ENCODE results near the gene ABTB2.

The ABTB2 gene

GRCh38 chr11:34288492-34288891 lies 69.3 kb downstream of the ABTB2 start:
- no peak for DNase-seq (ENCODE audit: extremely low spot score)
- TF ChIP-seq CTBP1 (IDR thresholded peaks at IDR 0.05; ENCODE audit: borderline replicate concordance): no peak
- TF ChIP-seq LEF1 (IDR thresholded peaks at IDR 0.05; ENCODE audit: borderline replicate concordance): no peak
- TF ChIP-seq SUZ12 (IDR thresholded peaks at IDR 0.05): no peak
- no peak for TF ChIP-seq ZNF384 (IDR thresholded peaks at IDR 0.05)
- no peak for TF ChIP-seq ELF4 (IDR thresholded peaks at IDR 0.05)
- TF ChIP-seq TARDBP (IDR thresholded peaks at IDR 0.05): no peak
- no peak for TF ChIP-seq ARNT (IDR thresholded peaks at IDR 0.05)
- TF ChIP-seq HDGF (IDR thresholded peaks at IDR 0.05; ENCODE audit: borderline replicate concordance): no peak
- TF ChIP-seq FOXA1 (IDR thresholded peaks at IDR 0.05): no peak
- TF ChIP-seq FOXM1 (IDR thresholded peaks at IDR 0.05; ENCODE audit: borderline replicate concordance): no peak
- no peak for TF ChIP-seq BHLHE40 (IDR thresholded peaks at IDR 0.05; ENCODE audit: borderline replicate concordance)
- no peak for TF ChIP-seq FOXK2 (IDR thresholded peaks at IDR 0.05)
- no peak for TF ChIP-seq NFRKB (IDR thresholded peaks at IDR 0.05)
- ChIA-PET POLR2A (interaction anchor here (1.3 kb wide), 1 partner anchor 13 kb away, joined by 4 read pairs; no protein-coding TSS in a partner anchor), CTCF (no interaction called here)

GRCh38 chr11:34284811-34285481 lies 72.9 kb downstream of the ABTB2 start:
- ChIA-PET CTCF (no interaction called here), POLR2A (no interaction called here)
- TF ChIP-seq ZNF384 (IDR thresholded peaks at IDR 0.05) (no peak), PKNOX1 (IDR thresholded peaks at IDR 0.05) (no peak), CTBP1 (IDR thresholded peaks at IDR 0.05; ENCODE audit: borderline replicate concordance) (no peak), TARDBP (IDR thresholded peaks at IDR 0.05) (no peak), ELF4 (IDR thresholded peaks at IDR 0.05) (no peak)
- DNase-seq (ENCODE audit: extremely low spot score): no peak

GRCh38 chr11:34284156-34284555 lies 73.7 kb downstream of the ABTB2 start:
- ChIA-PET POLR2A (interaction anchor here (1.3 kb wide), 1 partner anchor 21 kb away, joined by 3 read pairs; no protein-coding TSS in a partner anchor), CTCF (no interaction called here)
- TF ChIP-seq L3MBTL2 (conservative IDR thresholded peaks at IDR 0.05): no peak
- no peak for TF ChIP-seq FOXK2 (IDR thresholded peaks at IDR 0.05)
- no peak for TF ChIP-seq LEF1 (IDR thresholded peaks at IDR 0.05; ENCODE audit: borderline replicate concordance)
- TF ChIP-seq HDGF (IDR thresholded peaks at IDR 0.05; ENCODE audit: borderline replicate concordance): no peak
- no peak for TF ChIP-seq TARDBP (IDR thresholded peaks at IDR 0.05)
- no peak for TF ChIP-seq ZNF384 (IDR thresholded peaks at IDR 0.05)
- no peak for TF ChIP-seq NFRKB (IDR thresholded peaks at IDR 0.05)
- TF ChIP-seq FOXA1 (IDR thresholded peaks at IDR 0.05): no peak
- no peak for TF ChIP-seq CTBP1 (IDR thresholded peaks at IDR 0.05; ENCODE audit: borderline replicate concordance)
- TF ChIP-seq BHLHE40 (IDR thresholded peaks at IDR 0.05; ENCODE audit: borderline replicate concordance): no peak
- no peak for TF ChIP-seq ELF4 (IDR thresholded peaks at IDR 0.05)
- TF ChIP-seq SP1 (IDR thresholded peaks at IDR 0.05): no peak
- DNase-seq (ENCODE audit: extremely low spot score): no peak

GRCh38 chr11:34280945-34281872 lies 76.6 kb downstream of the ABTB2 start:
- ChIA-PET POLR2A (interaction anchor here (1.0 kb wide), 1 partner anchor 51 kb away, joined by 3 read pairs; no protein-coding TSS in a partner anchor), CTCF (no interaction called here)
- DNase-seq (ENCODE audit: extremely low spot score): no peak
- TF ChIP-seq ELF4 (IDR thresholded peaks at IDR 0.05) (no peak), PKNOX1 (IDR thresholded peaks at IDR 0.05) (no peak), L3MBTL2 (conservative IDR thresholded peaks at IDR 0.05) (no peak), SP1 (IDR thresholded peaks at IDR 0.05) (no peak), NFRKB (IDR thresholded peaks at IDR 0.05) (no peak), TARDBP (IDR thresholded peaks at IDR 0.05) (no peak), SUZ12 (IDR thresholded peaks at IDR 0.05) (no peak), ARNT (IDR thresholded peaks at IDR 0.05) (no peak), FOXK2 (IDR thresholded peaks at IDR 0.05) (no peak), FOXA1 (IDR thresholded peaks at IDR 0.05) (no peak), CTBP1 (IDR thresholded peaks at IDR 0.05; ENCODE audit: borderline replicate concordance) (no peak), HDGF (IDR thresholded peaks at IDR 0.05; ENCODE audit: borderline replicate concordance) (no peak), FOXM1 (IDR thresholded peaks at IDR 0.05; ENCODE audit: borderline replicate concordance) (no peak), BHLHE40 (IDR thresholded peaks at IDR 0.05; ENCODE audit: borderline replicate concordance) (no peak), LEF1 (IDR thresholded peaks at IDR 0.05; ENCODE audit: borderline replicate concordance) (no peak), ZNF384 (IDR thresholded peaks at IDR 0.05) (no peak)

- POLR2A ChIA-PET: no interaction called here
- no peak for DNase-seq (ENCODE audit: extremely low spot score)
- CTCF ChIA-PET: no interaction called here
- TF ChIP-seq FOXM1 (IDR thresholded peaks at IDR 0.05; ENCODE audit: borderline replicate concordance): no peak
- no peak for TF ChIP-seq HDGF (IDR thresholded peaks at IDR 0.05; ENCODE audit: borderline replicate concordance)
- no peak for TF ChIP-seq L3MBTL2 (conservative IDR thresholded peaks at IDR 0.05)
- TF ChIP-seq SP1 (IDR thresholded peaks at IDR 0.05): no peak
- TF ChIP-seq ARNT (IDR thresholded peaks at IDR 0.05): no peak
- TF ChIP-seq NFRKB (IDR thresholded peaks at IDR 0.05): no peak
- no peak for TF ChIP-seq CTBP1 (IDR thresholded peaks at IDR 0.05; ENCODE audit: borderline replicate concordance)
- no peak for TF ChIP-seq ZNF384 (IDR thresholded peaks at IDR 0.05)
These were observed 79.0 kb downstream of the ABTB2 start for GRCh38 chr11:34278693-34279297.

- DNase-seq (ENCODE audit: extremely low spot score): no peak
- TF ChIP-seq ZNF384 (IDR thresholded peaks at IDR 0.05) (no peak), LEF1 (IDR thresholded peaks at IDR 0.05; ENCODE audit: borderline replicate concordance) (no peak), HDGF (IDR thresholded peaks at IDR 0.05; ENCODE audit: borderline replicate concordance) (no peak), PKNOX1 (IDR thresholded peaks at IDR 0.05) (no peak), FOXA1 (IDR thresholded peaks at IDR 0.05) (no peak), NFRKB (IDR thresholded peaks at IDR 0.05) (no peak), TARDBP (IDR thresholded peaks at IDR 0.05) (no peak), FOXK2 (IDR thresholded peaks at IDR 0.05) (no peak), BHLHE40 (IDR thresholded peaks at IDR 0.05; ENCODE audit: borderline replicate concordance) (no peak), FOXM1 (IDR thresholded peaks at IDR 0.05; ENCODE audit: borderline replicate concordance) (no peak), ARNT (IDR thresholded peaks at IDR 0.05) (no peak), CTBP1 (IDR thresholded peaks at IDR 0.05; ENCODE audit: borderline replicate concordance) (no peak)
- ChIA-PET CTCF (no interaction called here), POLR2A (no interaction called here)
These were observed 79.6 kb downstream of the ABTB2 start for GRCh38 chr11:34278175-34278574.

All from HEK293T (cell line).